ENCODE data around the gene IL12RB1. TPM values are rescaled to one million over a fixed set of nuclear protein-coding genes. Genes with fewer than 3 reads are reported as not detected.

The IL12RB1 gene
- total RNA-seq, 4 donors from 2014 or later, result 0.30 to 0.87 TPM; not detected in 2

- H3K36me3 ChIP-seq, result no peaks in the 10 kb centered on the region
- no peaks in the 10 kb centered on the region for H3K9me3 ChIP-seq
- TF ChIP-seq POLR2AphosphoS5 (IDR thresholded peaks at IDR 0.05) (no peak), POLR2A (IDR thresholded peaks at IDR 0.05) (no peak), CTCF (IDR thresholded peaks at IDR 0.05) (no peak), EP300 (IDR thresholded peaks at IDR 0.05) (no peak)
- DNase-seq (ENCODE audit: low spot score in 2 of 2), result no peak
- WGBS, result 75% methylated on average over 5 of the region's 5 CpGs
- no peak overlapping the region for H3K4me3 ChIP-seq
- H3K27ac ChIP-seq, result no peak overlapping the region
- no peaks in the 10 kb centered on the region for H3K27me3 ChIP-seq
- H3K4me1 ChIP-seq, result peaks cover 3% of the 10 kb centered on the region
Observed at GRCh38 chr19:18063463-18063862, 23.3 kb downstream of the IL12RB1 start.

- no peak for DNase-seq (ENCODE audit: low spot score in 2 of 2)
- Histone ChIP-seq H3K27ac (no peak overlapping the region), H3K36me3 (no peaks in the 10 kb centered on the region), H3K27me3 (no peaks in the 10 kb centered on the region), H3K9me3 (no peaks in the 10 kb centered on the region), H3K4me3 (no peak overlapping the region), H3K4me1 (peaks cover 14% of the 10 kb centered on the region)
- 59% methylated on average over 7 of the region's 8 CpGs for WGBS
- TF ChIP-seq POLR2A (IDR thresholded peaks at IDR 0.05), result no peak
- no peak for TF ChIP-seq POLR2AphosphoS5 (IDR thresholded peaks at IDR 0.05)
- TF ChIP-seq CTCF (IDR thresholded peaks at IDR 0.05), result no peak
- no peak for TF ChIP-seq EP300 (IDR thresholded peaks at IDR 0.05)
Observed at GRCh38 chr19:18062028-18062427, 24.7 kb downstream of the IL12RB1 start.

- H3K4me3 ChIP-seq, result no peak overlapping the region
- H3K36me3 ChIP-seq, result no peaks in the 10 kb centered on the region
- WGBS, result 85% methylated on average over 5 of the region's 6 CpGs
- no peaks in the 10 kb centered on the region for H3K27me3 ChIP-seq
- H3K27ac ChIP-seq, result no peak overlapping the region
- no peak for DNase-seq (ENCODE audit: low spot score in 2 of 2)
- H3K9me3 ChIP-seq, result no peaks in the 10 kb centered on the region
- peaks cover 14% of the 10 kb centered on the region for H3K4me1 ChIP-seq
- TF ChIP-seq CTCF (IDR thresholded peaks at IDR 0.05) (no peak), POLR2AphosphoS5 (IDR thresholded peaks at IDR 0.05) (no peak), POLR2A (IDR thresholded peaks at IDR 0.05) (no peak), EP300 (IDR thresholded peaks at IDR 0.05) (no peak)
Observed at GRCh38 chr19:18060472-18060871, 26.3 kb downstream of the IL12RB1 start.

GRCh38 chr19:18059902-18060301 lies 26.8 kb downstream of the IL12RB1 start:
- 89% methylated on average over 4 of the region's 5 CpGs for WGBS
- TF ChIP-seq POLR2A (IDR thresholded peaks at IDR 0.05) (no peak), POLR2AphosphoS5 (IDR thresholded peaks at IDR 0.05) (no peak), EP300 (IDR thresholded peaks at IDR 0.05) (no peak), CTCF (IDR thresholded peaks at IDR 0.05) (no peak)
- DNase-seq (ENCODE audit: low spot score in 2 of 2), result no peak
- Histone ChIP-seq H3K27me3 (no peaks in the 10 kb centered on the region), H3K27ac (no peak overlapping the region), H3K9me3 (no peaks in the 10 kb centered on the region), H3K36me3 (no peaks in the 10 kb centered on the region), H3K4me1 (peaks cover 14% of the 10 kb centered on the region), H3K4me3 (no peak overlapping the region)

DNA sequence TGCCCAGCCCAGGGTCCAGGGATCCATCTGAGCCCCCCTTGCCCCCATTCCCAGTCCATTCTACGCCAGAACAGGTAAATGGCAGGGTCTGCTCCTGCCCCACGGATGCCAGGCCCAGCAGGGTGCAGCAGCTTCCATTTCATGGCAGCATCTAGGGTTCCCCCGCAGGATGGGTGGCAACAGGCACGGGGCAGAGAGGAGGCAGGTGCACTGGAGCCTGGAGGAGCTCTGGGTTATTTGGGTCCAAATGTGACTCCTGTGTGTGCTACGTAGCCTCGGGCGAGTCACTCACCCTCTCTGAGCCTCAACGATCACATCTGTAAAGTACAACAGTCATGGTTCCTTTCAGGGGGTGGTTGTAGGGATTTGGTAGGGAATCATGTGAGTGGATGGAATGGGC lies 27.4 kb downstream of the IL12RB1 start:
- TF ChIP-seq EP300 (IDR thresholded peaks at IDR 0.05), result no peak
- TF ChIP-seq POLR2A (IDR thresholded peaks at IDR 0.05), result no peak
- no peak for TF ChIP-seq POLR2AphosphoS5 (IDR thresholded peaks at IDR 0.05)
- no peak for TF ChIP-seq CTCF (IDR thresholded peaks at IDR 0.05)
- WGBS, result 68% methylated on average over 8 of the region's 8 CpGs

More for the DNA sequence above, 27.4 kb downstream of the IL12RB1 start:
- H3K4me3 ChIP-seq, result no peak overlapping the region
- no peak overlapping the region for H3K27ac ChIP-seq
- H3K9me3 ChIP-seq, result no peaks in the 10 kb centered on the region
- DNase-seq (ENCODE audit: low spot score in 2 of 2), result no peak
- H3K4me1 ChIP-seq, result peaks cover 14% of the 10 kb centered on the region
- H3K36me3 ChIP-seq, result no peaks in the 10 kb centered on the region
- H3K27me3 ChIP-seq, result no peaks in the 10 kb centered on the region
